Pulmonary artery endothelial cell (primary cell): ENCODE results near the gene MOBP. TPM values are rescaled to one million over a fixed set of nuclear protein-coding genes. Genes with fewer than 3 reads are reported as not detected.

Source experiments
- DNase-seq: peaks from one replicate; pipeline ENCODE4 v3.0.0-alpha.2; 2011; ENCODE audit warnings: low read depth, low spot score
- total RNA-seq: library from RNA; depleted of rRNA; stranded (reverse); fragments of >200 nt; gene quantifications from 2 replicates; pipeline ENCODE4 v1.2.3, GENCODE V29; 2014

Gene MOBP
- total RNA-seq, 1 donor from 2014 or later, result 0.07 TPM

DNA sequence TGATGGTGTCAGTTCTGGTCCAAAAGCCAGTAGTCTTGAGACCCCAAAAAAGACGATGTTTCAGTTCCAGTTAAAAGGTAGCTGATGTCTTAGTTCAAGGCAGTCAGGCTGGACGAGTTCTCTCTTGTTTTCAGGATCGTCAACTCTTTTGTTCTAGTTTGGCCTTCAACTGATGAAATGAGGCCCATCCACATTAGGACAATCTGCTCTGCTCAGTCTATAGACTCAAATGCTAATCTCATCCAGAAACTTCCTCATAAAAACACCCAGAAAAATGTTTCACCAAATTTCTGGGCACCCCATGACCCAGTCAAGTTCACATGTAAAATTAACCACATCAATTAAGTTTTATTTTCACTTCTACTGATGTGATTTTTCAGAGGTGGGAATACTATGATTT, 74.0 kb downstream of the MOBP start:
- DNase-seq, result no peak

DNA sequence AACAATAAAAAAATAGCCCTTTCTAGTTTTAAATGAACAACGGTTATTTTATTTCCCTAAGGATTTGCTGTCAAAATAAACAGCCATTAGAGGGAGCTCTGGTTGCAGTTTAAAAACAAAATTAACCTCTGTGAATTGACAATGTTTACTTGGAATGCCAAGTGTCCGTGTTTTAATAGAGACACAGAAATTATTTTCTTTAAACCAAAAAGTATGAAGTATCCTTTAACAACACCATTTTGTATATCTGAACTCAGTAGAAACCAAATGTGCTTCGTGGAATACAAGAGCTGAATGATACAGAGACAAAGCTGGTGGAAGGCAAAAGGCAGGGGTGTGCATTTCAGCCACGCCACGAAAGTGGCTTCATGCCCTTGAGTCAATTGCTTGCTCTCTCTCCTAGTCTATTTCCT, 74.4 kb downstream of the MOBP start:
- DNase-seq, result peak; percentile 13

DNA sequence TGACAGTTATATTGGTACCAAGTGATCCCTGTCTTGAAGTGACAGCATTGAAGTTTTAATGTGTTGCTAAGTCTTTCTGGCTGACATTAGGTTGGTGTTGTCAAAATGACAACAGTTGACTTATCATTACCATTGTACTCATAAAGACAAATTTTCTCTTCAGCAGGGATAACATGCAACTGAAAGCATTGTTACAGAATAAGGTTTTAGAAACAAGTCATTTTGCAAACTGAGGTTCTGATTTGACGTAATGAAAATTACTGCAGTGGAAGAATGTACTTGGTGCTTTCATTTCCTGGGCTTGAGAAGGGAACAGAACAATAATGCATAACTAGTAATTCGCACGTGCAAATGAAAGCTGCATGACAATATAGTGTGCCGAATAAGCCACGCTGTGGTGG, 75.1 kb downstream of the MOBP start:
- no peak for DNase-seq

DNA sequence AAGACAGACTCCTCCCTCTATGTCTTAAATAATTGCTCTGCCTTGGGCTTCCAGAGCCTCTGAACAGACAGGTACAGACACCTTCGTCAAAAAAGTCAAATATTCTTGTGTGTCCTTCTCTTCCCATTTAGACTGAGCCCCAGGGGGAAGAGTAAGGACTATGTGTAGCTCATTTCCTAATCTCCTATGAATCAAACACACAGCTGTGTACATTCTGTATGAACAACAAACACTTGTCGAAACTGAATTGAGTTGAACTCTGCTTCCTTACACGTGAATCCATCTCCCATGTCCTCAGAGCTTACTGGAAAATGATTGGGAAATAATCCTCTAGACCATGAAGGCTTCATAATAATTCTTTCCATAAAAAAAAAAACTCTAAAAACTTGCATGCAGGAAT, 80.8 kb downstream of the MOBP start:
- DNase-seq, result no peak

DNA sequence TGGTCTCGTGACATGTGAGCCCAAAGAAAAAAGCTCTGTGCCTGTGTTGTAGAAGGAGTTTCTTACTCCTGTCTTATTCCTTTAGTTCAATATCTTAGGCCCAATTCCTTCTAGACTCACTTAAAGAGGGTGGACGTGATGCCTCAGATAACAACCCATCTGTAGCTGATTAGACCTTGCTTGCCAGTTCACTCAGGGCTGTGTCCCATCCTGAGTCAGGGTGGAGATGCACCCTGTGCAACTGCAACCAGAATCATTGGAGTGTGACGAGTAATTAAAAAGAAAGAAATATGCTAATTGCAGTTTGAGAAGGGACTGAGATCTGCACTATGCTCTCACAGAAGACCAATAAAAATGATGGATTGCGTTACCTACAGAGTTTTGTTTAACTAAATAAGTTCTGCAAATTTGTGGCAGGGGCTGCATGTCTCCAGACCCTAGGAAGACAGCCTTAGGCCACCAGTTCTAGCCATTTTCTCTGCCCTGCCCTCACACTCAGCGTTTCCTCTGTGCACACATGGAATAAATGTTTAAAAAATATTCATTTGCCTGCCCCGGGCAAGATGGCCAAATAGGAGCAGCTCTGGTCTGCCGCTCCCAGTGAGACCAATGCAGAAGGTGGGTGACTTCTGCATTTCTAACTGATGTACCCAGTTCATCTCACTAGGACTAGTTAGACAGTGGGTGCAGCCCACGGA, 83.0 kb downstream of the MOBP start:
- DNase-seq, result no peak

Other genes starting within 250 kb of the MOBP start
- not detected in 2 replicates for gene CX3CR1, start 187.6 kb upstream of the MOBP start, total RNA-seq
- not detected in 2 replicates for gene CCR8, start 138.0 kb upstream of the MOBP start, total RNA-seq
- gene SLC25A38, start 84.3 kb upstream of the MOBP start, total RNA-seq, result 15.8 and 17.0 TPM in 2 replicates
- gene RPSA, start 61.0 kb upstream of the MOBP start, total RNA-seq, result 1,160 and 1,412 TPM in 2 replicates